GM23338 (cell line): Measurements from ENCODE around the gene CASKIN2. TPM values are rescaled to one million over a fixed set of nuclear protein-coding genes. Genes with fewer than 3 reads are reported as not detected.

ENCODE experiments used
- ATAC-seq: fragments of 200-7000 bp; cut with Tn5 transposase; 3 replicates; pipeline ENCODE4 v1.9.1; 2020
- DNase-seq: peaks from one replicate; pipeline ENCODE4 v3.0.0-alpha.2; 2015; ENCODE audit warnings: low spot score
- H2AFZ ChIP-seq: fragments of 200-600 bp; sonication (generic); 2 replicates; pipeline ENCODE4 v1.8.0; 2016; ENCODE audit warnings: antibody characterized with exemption, mild to moderate bottlenecking, moderate library complexity
- H3F3A ChIP-seq: fragments of 200-600 bp; sonication (generic); replicated peaks from 2 replicates; pipeline ENCODE4 v1.8.0; 2017; ENCODE audit warnings: antibody characterized with exemption, mixed run types, low read depth
- H3K27ac ChIP-seq: fragments of 200-600 bp; sonication (generic); 2 replicates; pipeline ENCODE4 v1.6.1; 2016; ENCODE audit warnings: low read depth
- H3K27me3 ChIP-seq: fragments of 200-600 bp; sonication (generic); 2 replicates; pipeline ENCODE4 v1.8.0; 2016; ENCODE audit warnings: mild to moderate bottlenecking, mixed run types, moderate library complexity; ENCODE audit not compliant: insufficient read depth
- H3K36me3 ChIP-seq: fragments of 200-600 bp; sonication (generic); 2 replicates; pipeline ENCODE4 v1.8.0; 2016; ENCODE audit warnings: mild to moderate bottlenecking; ENCODE audit not compliant: insufficient read depth
- H3K4me1 ChIP-seq: fragments of 200-600 bp; sonication (generic); 2 replicates; pipeline ENCODE4 v1.8.0; 2016; ENCODE audit warnings: mild to moderate bottlenecking, moderate library complexity; ENCODE audit not compliant: insufficient read depth
- H3K4me2 ChIP-seq: fragments of 200-600 bp; sonication (generic); 2 replicates; pipeline ENCODE4 v1.7.1; 2017; ENCODE audit warnings: mixed run types
- H3K4me3 ChIP-seq: fragments of 200-600 bp; sonication (generic); 2 replicates; pipeline ENCODE4 v1.6.1; 2016; ENCODE audit warnings: mixed run types
- H3K79me2 ChIP-seq: fragments of 200-600 bp; sonication (generic); replicated peaks from 2 replicates; pipeline ENCODE4 v1.8.0; 2017; ENCODE audit warnings: mild to moderate bottlenecking; ENCODE audit not compliant: insufficient read depth
- H3K9me2 ChIP-seq: fragments of 200-600 bp; sonication (generic); 2 replicates; pipeline ENCODE4 v1.8.0; 2017; ENCODE audit not compliant: insufficient read depth
- H4K20me1 ChIP-seq: fragments of 200-600 bp; sonication (generic); replicated peaks from 2 replicates; pipeline ENCODE4 v1.8.0; 2017; ENCODE audit warnings: mild to moderate bottlenecking; ENCODE audit not compliant: insufficient read depth
- H3K27ac Mint-ChIP-seq: 2 replicates; pipeline ENCODE4 v1.8.0; 2020; ENCODE audit warnings: inconsistent platforms, mild to moderate bottlenecking, moderate library complexity, mixed read lengths
- H3K27me3 Mint-ChIP-seq: 3 replicates; pipeline ENCODE4 v1.8.0; 2022; ENCODE audit warnings: low read depth, mild to moderate bottlenecking, moderate library complexity, mixed read lengths, inconsistent platforms; ENCODE audit not compliant: insufficient read depth, poor library complexity
- H3K36me3 Mint-ChIP-seq: 3 replicates; pipeline ENCODE4 v1.8.0; 2021; ENCODE audit warnings: low read depth, mild to moderate bottlenecking, inconsistent platforms, moderate library complexity, mixed read lengths
- H3K4me1 Mint-ChIP-seq: 3 replicates; pipeline ENCODE4 v1.8.0; 2020; ENCODE audit warnings: mild to moderate bottlenecking, inconsistent platforms, mixed read lengths
- H3K4me3 Mint-ChIP-seq: 3 replicates; pipeline ENCODE4 v1.8.0; 2021; ENCODE audit warnings: moderate library complexity, mild to moderate bottlenecking, inconsistent platforms, mixed read lengths
- H3K9me3 Mint-ChIP-seq: 3 replicates; pipeline ENCODE4 v1.8.0; 2020; ENCODE audit warnings: moderate library complexity, mild to moderate bottlenecking, inconsistent platforms, mixed read lengths
- CREB1 ChIP-seq: fragments of 250-450 bp; sonication (Bioruptor Pico); IDR thresholded peaks from 2 replicates; pipeline ENCODE4 v1.5.0; 2020; ENCODE audit warnings: low read depth, mild to moderate bottlenecking, moderate library complexity
- CTCF ChIP-seq, 2 experiments: fragments of 200-600 bp in 1 of 2; sonication (generic) in 1 of 2; conservative IDR thresholded peaks; 2 replicates each; pipeline versions ENCODE4 v1.5.1 to v1.6.1; 2016 to 2017; ENCODE audit warnings: antibody characterized with exemption in 2 of 2, low read depth in 2 of 2, mild to moderate bottlenecking in 2 of 2, moderate library complexity in 1 of 2
- ETS1 ChIP-seq: IDR thresholded peaks from 2 replicates; pipeline ENCODE4 v1.6.1; 2016; ENCODE audit warnings: antibody characterized with exemption
- EZH2 ChIP-seq: fragments of 200-600 bp; sonication (generic); IDR thresholded peaks from one replicate; pipeline ENCODE4 v1.8.0; 2017; ENCODE audit warnings: antibody characterized with exemption, mild to moderate bottlenecking, low read depth; ENCODE audit not compliant: unreplicated experiment
- EZH2phosphoT487 ChIP-seq: fragments of 200-600 bp; sonication (generic); IDR thresholded peaks from one replicate; pipeline ENCODE4 v1.8.1; 2018; ENCODE audit warnings: antibody characterized with exemption; ENCODE audit not compliant: unreplicated experiment
- JUNB ChIP-seq: IDR thresholded peaks from one replicate; pipeline ENCODE4 v1.6.1; 2016; ENCODE audit warnings: antibody characterized with exemption; ENCODE audit not compliant: unreplicated experiment
- NANOG ChIP-seq: IDR thresholded peaks from 2 replicates; pipeline ENCODE4 v1.6.1; 2016; ENCODE audit warnings: antibody characterized with exemption, borderline replicate concordance
- POLR2AphosphoS5 ChIP-seq: IDR thresholded peaks from 2 replicates; pipeline ENCODE4 v1.6.1; 2016; ENCODE audit warnings: antibody characterized with exemption, low read depth
- REST ChIP-seq: IDR thresholded peaks from one replicate; pipeline ENCODE4 v1.6.1; 2018; ENCODE audit warnings: antibody characterized with exemption; ENCODE audit not compliant: unreplicated experiment
- STAT1 ChIP-seq: IDR thresholded peaks from one replicate; pipeline ENCODE4 v1.6.1; 2016; ENCODE audit warnings: antibody characterized with exemption; ENCODE audit not compliant: unreplicated experiment
- ZNF114 ChIP-seq: fragments of 250-450 bp; sonication (Bioruptor Pico); IDR thresholded peaks from 2 replicates; pipeline ENCODE4 v1.5.0; 2020; ENCODE audit warnings: mild to moderate bottlenecking, moderate library complexity
- ZNF331 ChIP-seq: fragments of 250-450 bp; sonication (Bioruptor Pico); IDR thresholded peaks from 2 replicates; pipeline ENCODE4 v1.5.0; 2020; ENCODE audit warnings: low read depth, mild to moderate bottlenecking, moderate library complexity
- ZNF462 ChIP-seq: fragments of 250-450 bp; sonication (Bioruptor Pico); IDR thresholded peaks from 2 replicates; pipeline ENCODE4 v1.5.0; 2020; ENCODE audit warnings: mild to moderate bottlenecking, moderate library complexity
- polyA plus RNA-seq: library from polyadenylated mRNA; unstranded; fragments of >200 nt; fragmentation: Nextera tagmentation; extraction: Ambion mirVana; gene quantifications from 2 replicates; pipeline ENCODE4 v1.2.1, GENCODE V29; 2016
- total RNA-seq: library from RNA; depleted of rRNA; stranded (reverse); fragments of >200 nt; shearing (Covaris generic); gene quantifications from 2 replicates; pipeline ENCODE4 v1.2.3, GENCODE V29; 2014

Gene CASKIN2
- total and polyA plus RNA-seq, 2 experiments from 2014 or later, result 4.9 to 21.5 TPM

GRCh38 chr17:75476271-75476671, 39.1 kb downstream of the CASKIN2 start:
- Mint-ChIP-seq H3K27ac (no peak overlapping the region), H3K27me3 (peaks cover 15% of the 10 kb centered on the region), H3K4me1 (peaks cover 7% of the 10 kb centered on the region), H3K36me3 (peaks cover 11% of the 10 kb centered on the region; the same call in 2 of the 3 replicates), H3K9me3 (no peaks in the 10 kb centered on the region), H3K4me3 (no peak overlapping the region)
- Histone ChIP-seq H3K4me3 (no peak overlapping the region), H3K4me2 (no peak overlapping the region), H2AFZ (no peak overlapping the region), H3K36me3 (no peaks in the 10 kb centered on the region), H3K27me3 (no peaks in the 10 kb centered on the region), H3K9me2 (no peaks in the 10 kb centered on the region), H3K4me1 (peaks cover 5% of the 10 kb centered on the region; the same call in 1 of the 2 replicates), H3K79me2 (no peaks in the 10 kb centered on the region), H3K27ac (no peak overlapping the region), H3F3A (no peaks in the 10 kb centered on the region), H4K20me1 (no peaks in the 10 kb centered on the region; the same call in 1 of the 2 replicates)
- ATAC-seq, result no peak
- TF ChIP-seq CREB1 (no peak), ETS1 (no peak), REST (no peak), ZNF462 (CRISPR knock-in tag) (no peak), CTCF (conservative IDR thresholded peaks at IDR 0.05; ENCODE audit: low read depth in 2 of 2) (no peak), EZH2 (no peak), EZH2phosphoT487 (no peak), ZNF331 (no peak), NANOG (no peak), JUNB (no peak), ZNF114 (CRISPR knock-in tag) (no peak), STAT1 (no peak), POLR2AphosphoS5 (no peak)
- DNase-seq, result no peak
